NB4 (cell line): ENCODE data around the gene EHMT1.

ENCODE experiments used
- DNase-seq: peaks from one replicate; pipeline ENCODE4 v3.0.0; 2010; ENCODE audit warnings: low read depth
- H3K4me3 ChIP-seq: one replicate; pipeline ENCODE4 v1.5.1; 2011; ENCODE audit warnings: mild to moderate bottlenecking, low read depth, low read length, moderate library complexity
- MAX ChIP-seq: IDR thresholded peaks from 2 replicates; pipeline ENCODE4 v1.6.1; 2011; ENCODE audit warnings: low read depth, low read length
- MYC ChIP-seq: IDR thresholded peaks from 2 replicates; pipeline ENCODE4 v1.6.1; 2011; ENCODE audit warnings: low read depth, low read length
- POLR2A ChIP-seq: IDR thresholded peaks from 2 replicates; pipeline ENCODE4 v1.6.1; 2011; ENCODE audit warnings: mild to moderate bottlenecking; ENCODE audit not compliant: insufficient read length; ENCODE audit errors: extremely low read depth
- TF ChIP-seq, protein P1 (sequence below): IDR thresholded peaks from one replicate; pipeline ENCODE4 v1.5.1; 2012; ENCODE audit warnings: low read depth, low read length

EHMT1 gene

DNA sequence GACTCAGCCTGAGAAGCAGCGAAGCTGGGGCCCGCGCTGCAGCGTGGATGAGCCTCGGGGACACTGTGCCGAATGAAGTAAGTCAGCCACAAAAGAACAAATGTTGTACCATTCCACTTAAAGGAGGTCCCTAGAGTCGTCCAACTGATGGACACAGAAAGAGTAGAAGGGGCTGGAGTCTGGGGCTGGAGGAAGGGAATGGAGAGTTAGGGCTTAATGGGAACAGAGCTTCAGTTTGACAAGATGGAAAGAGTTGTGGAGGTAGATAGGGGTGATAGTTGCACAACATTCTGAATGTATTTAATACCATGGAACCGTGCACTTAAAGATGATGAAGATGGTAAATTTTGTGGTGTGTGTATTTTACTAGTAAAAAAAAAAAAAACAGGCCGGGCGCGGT, 119.9 kb downstream of the EHMT1 start:
- H3K4me3 ChIP-seq: no peak overlapping the region
- DNase-seq: no peak
- no peak for TF ChIP-seq POLR2A

- H3K4me3 ChIP-seq: no peak overlapping the region
- no peak for DNase-seq
- TF ChIP-seq, protein P1, sequence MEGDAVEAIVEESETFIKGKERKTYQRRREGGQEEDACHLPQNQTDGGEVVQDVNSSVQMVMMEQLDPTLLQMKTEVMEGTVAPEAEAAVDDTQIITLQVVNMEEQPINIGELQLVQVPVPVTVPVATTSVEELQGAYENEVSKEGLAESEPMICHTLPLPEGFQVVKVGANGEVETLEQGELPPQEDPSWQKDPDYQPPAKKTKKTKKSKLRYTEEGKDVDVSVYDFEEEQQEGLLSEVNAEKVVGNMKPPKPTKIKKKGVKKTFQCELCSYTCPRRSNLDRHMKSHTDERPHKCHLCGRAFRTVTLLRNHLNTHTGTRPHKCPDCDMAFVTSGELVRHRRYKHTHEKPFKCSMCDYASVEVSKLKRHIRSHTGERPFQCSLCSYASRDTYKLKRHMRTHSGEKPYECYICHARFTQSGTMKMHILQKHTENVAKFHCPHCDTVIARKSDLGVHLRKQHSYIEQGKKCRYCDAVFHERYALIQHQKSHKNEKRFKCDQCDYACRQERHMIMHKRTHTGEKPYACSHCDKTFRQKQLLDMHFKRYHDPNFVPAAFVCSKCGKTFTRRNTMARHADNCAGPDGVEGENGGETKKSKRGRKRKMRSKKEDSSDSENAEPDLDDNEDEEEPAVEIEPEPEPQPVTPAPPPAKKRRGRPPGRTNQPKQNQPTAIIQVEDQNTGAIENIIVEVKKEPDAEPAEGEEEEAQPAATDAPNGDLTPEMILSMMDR: no peak
- TF ChIP-seq POLR2A (no peak), MAX (no peak), MYC (no peak)
Measured at GRCh38 chr9:137739371-137740309, 120.8 kb downstream of the EHMT1 start.

DNA sequence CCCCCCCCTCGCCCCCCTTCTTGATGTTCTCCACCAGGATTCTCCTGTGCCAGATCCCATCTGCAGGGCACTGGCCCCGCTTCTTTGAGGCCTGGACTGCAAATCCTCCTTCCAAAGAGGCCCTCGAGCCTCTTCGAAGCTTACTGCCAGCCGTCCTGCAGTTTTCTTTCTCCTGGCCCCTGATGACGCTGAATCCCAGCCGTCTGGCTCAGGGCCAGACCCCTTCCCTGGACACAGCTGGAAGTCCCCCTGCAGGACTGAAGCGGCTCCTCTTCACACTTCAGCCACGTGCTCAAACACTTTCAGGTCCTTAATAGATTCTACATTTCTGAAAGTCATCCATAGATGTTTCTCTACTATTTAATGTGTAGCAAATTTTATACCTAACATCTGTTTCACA, 121.5 kb downstream of the EHMT1 start:
- no peak for DNase-seq
- TF ChIP-seq POLR2A (no peak), MAX (no peak)
- TF ChIP-seq, protein P1: no peak
- no peak overlapping the region for H3K4me3 ChIP-seq

DNA sequence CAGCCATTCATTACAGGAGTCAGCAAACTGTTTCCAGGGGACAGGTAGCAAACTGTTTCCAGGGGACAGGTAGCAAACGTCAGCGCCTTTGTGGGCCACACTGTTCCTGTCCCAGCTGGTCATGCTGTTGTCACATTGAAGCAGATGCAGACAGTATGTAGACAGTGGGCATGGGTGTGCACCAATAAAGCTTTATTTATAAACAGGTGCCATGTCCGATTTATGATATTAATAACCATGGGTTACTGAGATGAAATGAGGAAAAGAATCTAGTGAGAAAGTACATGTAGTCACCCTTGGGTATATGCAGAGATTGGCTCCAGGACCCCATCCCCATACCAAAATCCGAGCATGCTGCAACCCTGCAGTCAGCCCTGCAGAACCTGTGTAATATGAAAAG, 122.5 kb downstream of the EHMT1 start:
- no peak for DNase-seq
- TF ChIP-seq, protein P1: no peak
- no peak for TF ChIP-seq MYC
- no peak for TF ChIP-seq MAX
- TF ChIP-seq POLR2A: no peak
- no peak overlapping the region for H3K4me3 ChIP-seq

DNA sequence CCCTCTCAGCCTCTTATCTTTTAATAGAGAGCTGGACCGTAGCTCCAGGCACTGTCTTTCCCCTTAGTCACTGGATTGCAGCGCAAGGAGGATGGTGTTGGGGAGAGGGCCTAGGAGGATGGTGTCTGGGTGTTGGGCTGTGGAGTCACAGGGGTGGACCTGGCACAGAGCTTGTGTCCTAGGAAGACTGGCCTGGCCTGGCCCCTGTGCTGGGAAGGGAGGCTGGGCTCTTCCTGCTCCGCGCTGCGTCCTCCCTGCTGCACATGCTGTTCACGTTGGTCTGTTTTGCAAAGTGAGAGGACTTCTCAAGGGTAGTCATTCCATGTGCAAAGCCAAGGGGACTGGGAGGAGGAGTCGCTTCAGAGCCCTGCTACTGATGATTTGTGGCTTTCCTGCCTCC, 123.9 kb downstream of the EHMT1 start:
- no peak overlapping the region for H3K4me3 ChIP-seq
- no peak for DNase-seq
- no peak for TF ChIP-seq MYC
- TF ChIP-seq, protein P1: no peak
- no peak for TF ChIP-seq POLR2A
- TF ChIP-seq MAX: no peak

- no peak for DNase-seq
- TF ChIP-seq MAX (no peak), POLR2A (no peak), MYC (no peak)
- TF ChIP-seq, protein P1: no peak
- H3K4me3 ChIP-seq: no peak overlapping the region
Measured at GRCh38 chr9:137743695-137744094, 124.9 kb downstream of the EHMT1 start.
